Esophagus squamous epithelium (tissue), 5 donors: ENCODE measurements around the gene SLC35F6. TPM values are rescaled to one million over a fixed set of nuclear protein-coding genes. Genes with fewer than 3 reads are reported as not detected.

Experiments used
- DNase-seq: peaks from one replicate; lab custom pipeline; 2025; lab: John Stamatoyannopoulos, UW
- H3K27ac ChIP-seq, 4 donors: fragments of 200-600 bp; sonication (generic); one replicate each; pipeline ENCODE4 v1.5.1; 2016 to 2019; ENCODE audit warnings: mild to moderate bottlenecking in 1 of 4
- H3K27me3 ChIP-seq, 4 donors: fragments of 200-600 bp; sonication (generic); 1 replicate in 3 of 4; 2 replicates in 1 of 4; pipeline versions ENCODE4 v1.5.1 to v1.6.0; 2017 to 2021; ENCODE audit warnings: antibody characterized with exemption in 1 of 4
- H3K36me3 ChIP-seq, 3 donors: fragments of 200-600 bp; sonication (generic); one replicate each; pipeline ENCODE4 v1.5.1; 2016 to 2019
- H3K4me1 ChIP-seq, 3 donors: fragments of 200-600 bp; sonication (generic); one replicate each; pipeline ENCODE4 v1.5.1; 2017 to 2019
- H3K4me3 ChIP-seq, 4 donors: fragments of 200-600 bp; sonication (generic); 1 replicate in 3 of 4; 2 replicates in 1 of 4; pipeline ENCODE4 v1.5.1; 2016 to 2019; ENCODE audit warnings: mild to moderate bottlenecking in 2 of 4, moderate library complexity in 1 of 4
- H3K9me3 ChIP-seq, 3 donors: fragments of 200-600 bp; sonication (generic); one replicate each; pipeline ENCODE4 v1.5.1; 2016 to 2019
- CTCF ChIP-seq, 6 experiments: fragments of 450-650 bp in 4 of 6; fragments of 200-600 bp in 2 of 6; sonication (generic) in 2 of 6; IDR thresholded peaks; one replicate each; pipeline ENCODE4 v1.5.1; 2016 to 2019; ENCODE audit warnings: antibody characterized with exemption in 6 of 6, mild to moderate bottlenecking in 4 of 6, moderate library complexity in 4 of 6
- POLR2A ChIP-seq, 4 donors: fragments of 450-650 bp; IDR thresholded peaks; one replicate each; pipeline ENCODE4 v1.6.1; 2017; ENCODE audit warnings: antibody characterized with exemption in 4 of 4, mild to moderate bottlenecking in 4 of 4, moderate library complexity in 3 of 4
- WGBS, 2 donors: methylation state at CpG; one replicate each; pipeline ENCODE4 v1.1.5; 2018; 5-methylcytosine and 5-hydroxymethylcytosine counted together
- intact Hi-C: fragments of 100-400 bp; cut with DNase I; formaldehyde crosslinking; loops from one replicate; pipeline ENCODE4 v1.15.0; 2022
- total RNA-seq, 4 donors: library from RNA; depleted of rRNA; stranded (reverse); fragments of >200 nt; gene quantifications; one replicate each; pipeline ENCODE4 v1.1.0, GENCODE V29; 2016
- donor health status: DM: yes; HTN: yes; CAD: no.

The SLC35F6 gene
- total RNA-seq, 4 donors from 2014 or later: 39.6 to 61.4 (median 48.0) TPM

GRCh38 chr2:26784570-26785234 lies 20.6 kb downstream of the SLC35F6 start:
- no peak for TF ChIP-seq CTCF (IDR thresholded peaks at IDR 0.05)
- no peak for TF ChIP-seq POLR2A (IDR thresholded peaks at IDR 0.05)

GRCh38 chr2:26785431-26786206 lies 21.5 kb downstream of the SLC35F6 start, which contains the start of gene CENPA:
TSS of gene CENPA (plus strand) at chr2:26786056. CDS start at chr2:26786197, 141 bp downstream.
- H3K4me3 ChIP-seq: peak within 1 kb of the TSS; percentile 48 to 89 (median 55)
- intact Hi-C loops: no loop called here
- TF ChIP-seq CTCF (IDR thresholded peaks at IDR 0.05) (peak in 5 of 6 experiments; percentile 30 to 75 (median 56)), POLR2A (IDR thresholded peaks at IDR 0.05) (peak in 2 of 4 donors; percentile 10 to 49)
- peaks cover 0 to 6% (median 0%) of the 10 kb centered on the region in 4 donors for H3K27me3 ChIP-seq
- peak within 1 kb of the TSS; percentile 29 to 73 (median 52) for H3K27ac ChIP-seq
- peaks cover 9 to 45% (median 13%) of the 10 kb centered on the region in 3 donors for H3K4me1 ChIP-seq
- DNase-seq: peak; percentile 84
- peaks cover 2 to 13% (median 3%) of the 10 kb centered on the region in 3 donors for H3K36me3 ChIP-seq
- no peaks in the 10 kb centered on the region for H3K9me3 ChIP-seq
- 1 to 4% methylated on average over 25 of the region's 55 CpGs for WGBS, 2 donors

More at GRCh38 chr2:26784570-26785234, 20.6 kb downstream of the SLC35F6 start:
- H3K4me3 ChIP-seq: peak overlapping the region in 3 of 4 donors; percentile 55 to 89 (median 55)
- H3K4me1 ChIP-seq: peaks cover 9 to 45% (median 13%) of the 10 kb centered on the region in 3 donors
- DNase-seq: no peak
- peak overlapping the region in 2 of 4 donors; percentile 67 to 73 for H3K27ac ChIP-seq
- intact Hi-C loops: no loop called here
- H3K9me3 ChIP-seq: no peaks in the 10 kb centered on the region
- H3K36me3 ChIP-seq: peaks cover 10 to 22% (median 12%) of the 10 kb centered on the region in 3 donors
- WGBS, 2 donors: 89 to 93% methylated on average over 19 of the region's 19 CpGs
- H3K27me3 ChIP-seq: no peaks in the 10 kb centered on the region

GRCh38 chr2:26786207-26787028 lies 22.3 kb downstream of the SLC35F6 start:
- TF ChIP-seq CTCF (IDR thresholded peaks at IDR 0.05) (no peak), POLR2A (IDR thresholded peaks at IDR 0.05) (no peak)
- Histone ChIP-seq H3K4me1 (peaks cover 9 to 45% (median 13%) of the 10 kb centered on the region in 3 donors), H3K36me3 (peaks cover 0 to 10% (median 0%) of the 10 kb centered on the region in 3 donors), H3K27ac (peak overlapping the region; percentile 28 to 56 (median 39)), H3K27me3 (peaks cover 0 to 8% (median 0%) of the 10 kb centered on the region in 4 donors), H3K9me3 (no peaks in the 10 kb centered on the region), H3K4me3 (peak overlapping the region; percentile 48 to 89 (median 55))
- no peak for DNase-seq
- 12 to 17% methylated on average over 13 to 16 of the region's 55 CpGs for WGBS, 2 donors
- intact Hi-C loops: no loop called here

DNA sequence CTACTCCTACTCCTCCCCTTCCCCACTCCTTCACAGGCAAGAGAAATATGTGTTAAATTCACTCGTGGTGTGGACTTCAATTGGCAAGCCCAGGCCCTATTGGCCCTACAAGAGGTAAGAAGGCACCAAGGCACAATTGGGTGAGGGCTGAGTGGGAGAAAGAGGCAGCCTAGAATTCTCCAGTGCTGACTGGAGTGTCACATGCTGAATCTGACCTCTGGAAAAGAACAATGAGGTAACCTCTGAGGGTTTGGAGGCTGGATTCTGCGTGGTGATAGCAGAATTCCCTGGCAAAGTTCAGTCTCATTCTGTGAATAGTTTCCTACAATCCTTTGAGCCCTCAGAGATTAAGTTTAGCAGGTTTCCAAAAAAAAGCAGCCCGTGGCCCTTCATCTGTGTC lies 28.6 kb downstream of the SLC35F6 start:
- DNase-seq: no peak
- H3K9me3 ChIP-seq: no peaks in the 10 kb centered on the region
- intact Hi-C loops: no loop called here
- H3K36me3 ChIP-seq: peaks cover 0 to 25% (median 0%) of the 10 kb centered on the region in 3 donors
- TF ChIP-seq POLR2A (IDR thresholded peaks at IDR 0.05) (no peak), CTCF (IDR thresholded peaks at IDR 0.05) (no peak)
- H3K27ac ChIP-seq: no peak overlapping the region
- 70 to 83% methylated on average over 3 of the region's 3 CpGs for WGBS, 2 donors
- no peaks in the 10 kb centered on the region for H3K4me1 ChIP-seq
- H3K27me3 ChIP-seq: peaks cover 0 to 8% (median 0%) of the 10 kb centered on the region in 4 donors
- no peak overlapping the region for H3K4me3 ChIP-seq
